ENCODE data around the gene UPB1.

GRCh38 chr22:24483976-24484545 lies 11.1 kb upstream of the UPB1 start:
- no peak for TF ChIP-seq CTCF (IDR thresholded peaks at IDR 0.05)
- TF ChIP-seq POLR2A (IDR thresholded peaks at IDR 0.05), result no peak
- no peak for TF ChIP-seq POLR2AphosphoS5 (IDR thresholded peaks at IDR 0.05)
- no peak for TF ChIP-seq EP300 (IDR thresholded peaks at IDR 0.05)

All from sigmoid colon (tissue), 4 donors.